ENCODE measurements around the gene SSB. TPM values are rescaled to one million over a fixed set of nuclear protein-coding genes. Genes with fewer than 3 reads are reported as not detected.

Gene SSB
- total and polyA plus RNA-seq, 2 of the 13 experiments (the other 11 are each of a cell fraction or from before 2014, with no cell fraction given): 109 to 208 TPM

- TF ChIP-seq ZNF318 (CRISPR knock-in tag; IDR thresholded peaks at IDR 0.05) (peak; percentile 79; the same call in 1 of the 2 replicates), PHF20 (CRISPR knock-in tag; IDR thresholded peaks at IDR 0.05) (peak; percentile 66; the same call in 1 of the 2 replicates), ZNF3 (CRISPR knock-in tag; IDR thresholded peaks at IDR 0.05) (no peak), HNF1A (IDR thresholded peaks at IDR 0.05; ENCODE audit: low read depth) (no peak), HNF1A (CRISPR knock-in tag; IDR thresholded peaks at IDR 0.05; ENCODE audit: borderline replicate concordance) (no peak), HNF4G (IDR thresholded peaks at IDR 0.05; ENCODE audit: borderline replicate concordance, low read depth, low read length) (no peak), HNF4G (CRISPR knock-in tag; IDR thresholded peaks at IDR 0.05; ENCODE audit: borderline replicate concordance, low read depth) (peak; percentile 75), GABPA (IDR thresholded peaks at IDR 0.05; ENCODE audit: low read depth, low read length) (peak; percentile 34; the same call in 1 of the 2 replicates), GABPA (CRISPR knock-in tag; IDR thresholded peaks at IDR 0.05; ENCODE audit: low read depth) (peak; percentile 47), ZNF225 (CRISPR knock-in tag; IDR thresholded peaks at IDR 0.05) (peak; percentile 86), YEATS4 (CRISPR knock-in tag; IDR thresholded peaks at IDR 0.05; ENCODE audit: borderline replicate concordance) (peak; percentile 95), FOXA3 (CRISPR knock-in tag; IDR thresholded peaks at IDR 0.05) (0 out of 2 replicates have a peak, but pooled peaks have one; percentile 43), MBNL3 (CRISPR knock-in tag; conservative IDR thresholded peaks at IDR 0.05) (no peak), ZNF253 (CRISPR knock-in tag; IDR thresholded peaks at IDR 0.05; ENCODE audit: borderline replicate concordance) (peak; percentile 70; the same call in 1 of the 2 replicates), ZNF44 (CRISPR knock-in tag; IDR thresholded peaks at IDR 0.05) (peak; percentile 33; the same call in 1 of the 2 replicates)
Observed at GRCh38 chr2:169798718-169799592, at the start of gene SSB (continued).

Measured in HepG2 (cell line).